ENCODE results near the gene LRCH4. TPM values are rescaled to one million over a fixed set of nuclear protein-coding genes. Genes with fewer than 3 reads are reported as not detected.

The LRCH4 gene
- total and polyA plus RNA-seq, 2 of the 13 experiments (the other 11 are each of a cell fraction or from before 2014, with no cell fraction given): 7.0 to 9.3 TPM

GRCh38 chr7:100623951-100624824, 38.3 kb upstream of the LRCH4 start:
- intact Hi-C loops (cut with micrococcal nuclease; ENCODE audit: unreplicated experiment) (no loop called here), in situ Hi-C loops (cut with HindIII; ENCODE audit: extremely low pct_ligation_motif_present, low pct_unique_long_range_greater_than_20kb) (no loop called here)
- Histone ChIP-seq H3K4me2 (ENCODE audit: low read depth, low read length) (no peak overlapping the region), H2AFZ (ENCODE audit: low read length) (no peak overlapping the region), H3K27ac (ENCODE audit: extremely low read length, insufficient read depth, low read length) (no peak overlapping the region), H3K79me2 (ENCODE audit: insufficient read depth, low read length) (no peaks in the 10 kb centered on the region), H3K9me3 (ENCODE audit: low read length) (no peaks in the 10 kb centered on the region), H3K36me3 (replicated peaks in 1 of 2; ENCODE audit: control insufficient read depth in 1 of 2, insufficient read depth in 2 of 2, low read length in 2 of 2) (peaks cover 4 to 22% of the 10 kb centered on the region in 2 experiments; a peak in 4 of 5 replicates), H4K20me1 (ENCODE audit: insufficient read depth, low read length) (peaks cover 3% of the 10 kb centered on the region; the same call in 1 of the 2 replicates), H3K9ac (ENCODE audit: insufficient read depth, low read depth, low read length) (no peak overlapping the region), H3K4me1 (ENCODE audit: insufficient read depth, low read length) (peaks cover 21% of the 10 kb centered on the region), H3K27me3 (ENCODE audit: control insufficient read depth in 1 of 2, insufficient read depth in 2 of 2, low read length in 2 of 2) (no peaks in the 10 kb centered on the region), H3K4me3 (replicated peaks in 1 of 3; ENCODE audit: insufficient read depth in 1 of 3, low read depth in 2 of 3, low read length in 3 of 3) (no peak overlapping the region)
- ATAC-seq (no peak), DNase-seq (ENCODE audit: low spot score) (no peak), FAIRE-seq (no peak)
- ChIA-PET POLR2A (interaction anchor here (1.1 to 1.5 kb wide), 2 partner anchors 12 to 38 kb away, joined by 3 to 6 read pairs; partner anchors contain the start of genes FBXO24, LRCH4 and MOSPD3), CTCF (ENCODE audit: low intra/inter-chr PET ratio, low total read pairs) (no interaction called here)
- no TSS peak for BruUV-seq (replicated peaks)
- whole genome bisulfite sequencing (ENCODE audit: low lambda C conversion rate): 93% methylated on average over 15 of the region's 15 CpGs
- TF ChIP-seq CENPX (CRISPR knock-in tag; IDR thresholded peaks at IDR 0.05): no peak
- TF ChIP-seq, protein P1, sequence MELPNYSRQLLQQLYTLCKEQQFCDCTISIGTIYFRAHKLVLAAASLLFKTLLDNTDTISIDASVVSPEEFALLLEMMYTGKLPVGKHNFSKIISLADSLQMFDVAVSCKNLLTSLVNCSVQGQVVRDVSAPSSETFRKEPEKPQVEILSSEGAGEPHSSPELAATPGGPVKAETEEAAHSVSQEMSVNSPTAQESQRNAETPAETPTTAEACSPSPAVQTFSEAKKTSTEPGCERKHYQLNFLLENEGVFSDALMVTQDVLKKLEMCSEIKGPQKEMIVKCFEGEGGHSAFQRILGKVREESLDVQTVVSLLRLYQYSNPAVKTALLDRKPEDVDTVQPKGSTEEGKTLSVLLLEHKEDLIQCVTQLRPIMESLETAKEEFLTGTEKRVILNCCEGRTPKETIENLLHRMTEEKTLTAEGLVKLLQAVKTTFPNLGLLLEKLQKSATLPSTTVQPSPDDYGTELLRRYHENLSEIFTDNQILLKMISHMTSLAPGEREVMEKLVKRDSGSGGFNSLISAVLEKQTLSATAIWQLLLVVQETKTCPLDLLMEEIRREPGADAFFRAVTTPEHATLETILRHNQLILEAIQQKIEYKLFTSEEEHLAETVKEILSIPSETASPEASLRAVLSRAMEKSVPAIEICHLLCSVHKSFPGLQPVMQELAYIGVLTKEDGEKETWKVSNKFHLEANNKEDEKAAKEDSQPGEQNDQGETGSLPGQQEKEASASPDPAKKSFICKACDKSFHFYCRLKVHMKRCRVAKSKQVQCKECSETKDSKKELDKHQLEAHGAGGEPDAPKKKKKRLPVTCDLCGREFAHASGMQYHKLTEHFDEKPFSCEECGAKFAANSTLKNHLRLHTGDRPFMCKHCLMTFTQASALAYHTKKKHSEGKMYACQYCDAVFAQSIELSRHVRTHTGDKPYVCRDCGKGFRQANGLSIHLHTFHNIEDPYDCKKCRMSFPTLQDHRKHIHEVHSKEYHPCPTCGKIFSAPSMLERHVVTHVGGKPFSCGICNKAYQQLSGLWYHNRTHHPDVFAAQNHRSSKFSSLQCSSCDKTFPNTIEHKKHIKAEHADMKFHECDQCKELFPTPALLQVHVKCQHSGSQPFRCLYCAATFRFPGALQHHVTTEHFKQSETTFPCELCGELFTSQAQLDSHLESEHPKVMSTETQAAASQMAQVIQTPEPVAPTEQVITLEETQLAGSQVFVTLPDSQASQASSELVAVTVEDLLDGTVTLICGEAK (IDR thresholded peaks at IDR 0.05): peak; percentile 61
- TF ChIP-seq, protein P1 (CRISPR knock-in tag; IDR thresholded peaks at IDR 0.05): peak; percentile 98

Measured in HepG2 (cell line).